GM12878 (cell line): ENCODE measurements around the gene PSENEN. TPM values are rescaled to one million over a fixed set of nuclear protein-coding genes. Genes with fewer than 3 reads are reported as not detected.

Experiments used
- ATAC-seq: fragments of 200-7000 bp; cut with Tn5 transposase; 3 replicates; pipeline ENCODE4 v1.9.1; 2020; ENCODE audit warnings: mild to moderate bottlenecking, moderate library complexity
- BruUV-seq: library from RNA; stranded (reverse); fragments of 400-500 nt; replicated peaks from 2 replicates; lab custom pipeline; 2021; lab: Mats Ljungman, UMichigan
- CTCF ChIA-PET: fragments of 300-600 bp; sonication (Branson Sonifier 250); formaldehyde crosslinking; extraction: SDS; loops from one replicate; lab custom pipeline; 2021; ENCODE audit warnings: inconsistent platforms; lab: Yijun Ruan, JAX
- POLR2A ChIA-PET: fragments of 350-600 bp; formaldehyde crosslinking; extraction: SDS; loops from one replicate; lab custom pipeline; 2021; ENCODE audit warnings: inconsistent platforms; lab: Charles Lee
- RAD21 ChIA-PET: fragments of 300-600 bp; sonication (Branson Sonifier 250); formaldehyde crosslinking; loops from one replicate; lab custom pipeline; 2023; ENCODE audit warnings: antibody characterized with exemption; ENCODE audit not compliant: unreplicated experiment; lab: Charles Lee
- SMC1A ChIA-PET: fragments of 300-600 bp; sonication (Branson Sonifier 250); formaldehyde crosslinking; loops from one replicate; lab custom pipeline; 2023; ENCODE audit not compliant: unreplicated experiment, uncharacterized antibody; lab: Charles Lee
- DNase-seq: peaks from one replicate; pipeline ENCODE4 v3.0.0-alpha.2; 2011; ENCODE audit warnings: low read depth, low spot score
- FAIRE-seq: peaks from 3 replicates; lab custom pipeline; 2011; peaks lifted over from hg19 to GRCh38; lab: Jason Lieb, UNC
- H2AFZ ChIP-seq: 2 replicates; pipeline ENCODE4 v1.6.0; 2011; ENCODE audit warnings: low read depth, low read length, control low read depth; ENCODE audit not compliant: control insufficient read depth
- H3K27ac ChIP-seq: 2 replicates; pipeline ENCODE4 v1.5.1; 2011; ENCODE audit warnings: control low read depth; ENCODE audit not compliant: control insufficient read depth, insufficient read depth
- H3K27me3 ChIP-seq, 2 experiments: replicated peaks in 1 of 2; 2 replicates each; pipeline versions ENCODE4 v1.6.0 to v1.6.1; 2011; ENCODE audit warnings: low read length in 1 of 2; ENCODE audit not compliant: control insufficient read depth in 2 of 2, insufficient read depth in 2 of 2
- H3K36me3 ChIP-seq, 2 experiments: 2 replicates each; pipeline ENCODE4 v1.5.1; 2011; ENCODE audit warnings: low read length in 1 of 2; ENCODE audit not compliant: control insufficient read depth in 2 of 2, insufficient read depth in 2 of 2
- H3K4me1 ChIP-seq: 2 replicates; pipeline ENCODE4 v1.6.1; 2011; ENCODE audit warnings: mild to moderate bottlenecking, low read length, moderate library complexity, mixed read lengths; ENCODE audit not compliant: control insufficient read depth, insufficient read depth
- H3K4me2 ChIP-seq: 2 replicates; pipeline ENCODE4 v1.6.0; 2011; ENCODE audit warnings: control low read depth; ENCODE audit not compliant: control insufficient read depth, insufficient read depth
- H3K4me3 ChIP-seq: fragments of 200-600 bp; sonication (generic); 2 replicates; pipeline ENCODE4 v1.5.1; 2016
- H3K79me2 ChIP-seq: 2 replicates; pipeline ENCODE4 v1.6.0; 2011; ENCODE audit warnings: low read length; ENCODE audit not compliant: control insufficient read depth, insufficient read depth
- H3K9ac ChIP-seq: 2 replicates; pipeline ENCODE4 v1.8.0; 2011; ENCODE audit warnings: low read length, control low read depth, mixed read lengths; ENCODE audit not compliant: control insufficient read depth, insufficient read depth
- H3K9me3 ChIP-seq: replicated peaks from 3 replicates; pipeline ENCODE4 v1.5.1; 2011; ENCODE audit warnings: mild to moderate bottlenecking, low read length; ENCODE audit not compliant: control insufficient read depth, insufficient read depth
- H4K20me1 ChIP-seq: 2 replicates; pipeline ENCODE4 v1.6.0; 2011; ENCODE audit not compliant: control insufficient read depth, insufficient read depth
- ASH2L ChIP-seq: fragments of 300-600, 200-600 bp; sonication (generic); IDR thresholded peaks from 2 replicates; pipeline ENCODE4 v1.6.1; 2017; ENCODE audit warnings: low read depth, mild to moderate bottlenecking, borderline replicate concordance
- ATF7 ChIP-seq: fragments of 450-650 bp; IDR thresholded peaks from 2 replicates; pipeline ENCODE4 v1.6.1; 2016; ENCODE audit warnings: low read depth, mild to moderate bottlenecking
- BCL11A ChIP-seq: IDR thresholded peaks from 2 replicates; pipeline ENCODE4 v1.6.1; 2011; ENCODE audit warnings: low read depth, low read length
- BHLHE40 ChIP-seq, 2 experiments: fragments of 450-650 bp in 1 of 2; IDR thresholded peaks; 2 replicates each; pipeline ENCODE4 v1.6.1; 2011 to 2017; ENCODE audit warnings: low read depth in 2 of 2, borderline replicate concordance in 1 of 2, improper control_type of control experiment in 1 of 2, low read length in 1 of 2, mild to moderate bottlenecking in 1 of 2
- NR2C2 ChIP-seq: IDR thresholded peaks from 2 replicates; pipeline ENCODE4 v1.6.1; 2011; ENCODE audit warnings: borderline replicate concordance, low read depth; ENCODE audit not compliant: control insufficient read depth, insufficient read length
- POU2F2 ChIP-seq: IDR thresholded peaks from 3 replicates; pipeline ENCODE4 v1.6.1; 2011; ENCODE audit warnings: low read depth, mild to moderate bottlenecking, low read length, borderline replicate concordance
- RELA ChIP-seq: fragments of 450-650 bp; IDR thresholded peaks from 2 replicates; pipeline ENCODE4 v1.8.0; 2014; ENCODE audit warnings: borderline replicate concordance; ENCODE audit not compliant: partially characterized antibody
- SKIL ChIP-seq: fragments of 450-650 bp; IDR thresholded peaks from 2 replicates; pipeline ENCODE4 v1.6.1; 2017; ENCODE audit warnings: mild to moderate bottlenecking, low read depth, inconsistent platforms; ENCODE audit not compliant: poor library complexity, severe bottlenecking
- SMAD5 ChIP-seq: IDR thresholded peaks from 2 replicates; pipeline ENCODE4 v1.6.1; 2016; ENCODE audit warnings: antibody characterized with exemption, low read depth
- STAT1 ChIP-seq: fragments of 450-650 bp; conservative IDR thresholded peaks from 2 replicates; pipeline ENCODE4 v1.6.1; 2014; ENCODE audit warnings: antibody characterized with exemption, mild to moderate bottlenecking
- WGBS: methylation state at CpG from one replicate; pipeline ENCODE4 v1.1.6; 2016; ENCODE audit warnings: low lambda C conversion rate; ENCODE audit not compliant: insufficient replicate concordance, insufficient coverage; ENCODE audit errors: missing lambda C conversion rate; 5-methylcytosine and 5-hydroxymethylcytosine counted together
- in situ Hi-C: fragments of 300-500 bp; cut with MboI; formaldehyde crosslinking; loops from 9 replicates; pipeline ENCODE4 v1.14.3; 2018; ENCODE audit warnings: mixed read lengths
- intact Hi-C: fragments of 100-400 bp; cut with micrococcal nuclease; formaldehyde crosslinking; loops from one replicate; pipeline ENCODE4 v1.14.2; 2022; ENCODE audit not compliant: unreplicated experiment
- polyA plus RNA-seq, 11 experiments: library from polyadenylated mRNA; depleted of rRNA in 4 of 11; unstranded in 6 of 11; stranded (reverse) in 5 of 11; fragments of >200 nt; fragmentation: Nextera tagmentation in 4 of 11; fragmentation: Illumina TruSeq in 1 of 11; extraction: Ambion mirVana in 4 of 11; extraction: Trizol in 1 of 11; gene quantifications; 1 replicate in 1 of 11; 2 replicates in 10 of 11; pipeline versions ENCODE4 v1.2.1 to v1.2.3, GENCODE V29; 2011 to 2016; ENCODE audit warnings: inconsistent platforms in 2 of 11, missing spikeins in 2 of 11, low read depth in 1 of 11
- total RNA-seq, 4 experiments: library from RNA; depleted of rRNA in 3 of 4; stranded (reverse); fragments of >200 nt in 3 of 4; fragmentation: Illumina TruSeq in 1 of 4; extraction: Trizol in 1 of 4; gene quantifications; 2 replicates each; pipeline versions ENCODE4 v1.2.1 to v1.2.3, GENCODE V29; 2013 to 2021
- TF ChIP-seq, protein P1 (sequence below): fragments of 450-650 bp; IDR thresholded peaks from 2 replicates; pipeline ENCODE4 v1.6.1; 2017; ENCODE audit warnings: mild to moderate bottlenecking, moderate library complexity

PSENEN gene
- total and polyA plus RNA-seq, 10 of the 15 experiments (the other 5 are each of a cell fraction or from before 2014, with no cell fraction given), result 14.4 to 178 (median 43.5) TPM

- in situ Hi-C loops (no loop called here), intact Hi-C loops (loop anchor here (1.0 to 5.0 kb wide), 2 partner anchors 9 to 191 kb away; partner anchors contain the start of genes HCST and NFKBID)
- WGBS, result 2% methylated on average over 13 of the region's 13 CpGs
- SMC1A ChIA-PET, result interaction anchor here (0.6 to 6.3 kb wide), 3 partner anchors 13 to 219 kb away, joined by 3 to 375 read pairs (median 4); partner anchors contain the start of gene ZBTB32
- no peaks in the 10 kb centered on the region for H4K20me1 ChIP-seq
- peak; percentile 91 for FAIRE-seq
- no peaks in the 10 kb centered on the region for H3K27me3 ChIP-seq
- H3K79me2 ChIP-seq, result peaks cover 39% of the 10 kb centered on the region
- H2AFZ ChIP-seq, result peak overlapping the region; percentile 34
- H3K36me3 ChIP-seq, result no peaks in the 10 kb centered on the region; a peak in 1 of 4 replicates
- peak overlapping the region; percentile 81 for H3K9ac ChIP-seq
- CTCF ChIA-PET, result interaction anchor here (0.7 to 7.3 kb wide), 3 partner anchors 9 to 30 kb away, joined by 3 to 271 read pairs (median 77); no protein-coding TSS in a partner anchor
- peak overlapping the region; percentile 96 for H3K4me2 ChIP-seq
- POLR2A ChIA-PET, result interaction anchor here (0.8 to 12.1 kb wide), 9 partner anchors 12 to 429 kb away, joined by 3 to 516 read pairs (median 5); partner anchors contain the start of genes CAPNS1, IGFLR1, LIN37 and PSENEN
- peaks cover 43% of the 10 kb centered on the region for H3K4me1 ChIP-seq
- no TSS peak for BruUV-seq
- peak; percentile 94 for DNase-seq
- H3K27ac ChIP-seq, result peak overlapping the region; percentile 95
- ATAC-seq, result peak; percentile 56
- H3K9me3 ChIP-seq, result no peaks in the 10 kb centered on the region
- H3K4me3 ChIP-seq, result peak overlapping the region; percentile 43
- RAD21 ChIA-PET, result interaction anchor here (0.7 to 6.3 kb wide), 7 partner anchors 12 to 220 kb away, joined by 3 to 430 read pairs (median 4); partner anchors contain the start of genes LIN37 and ZBTB32
- TF ChIP-seq SMAD5, result peak; percentile 62; the same call in 1 of the 2 replicates
- peak; percentile 72 for TF ChIP-seq SKIL
- peak; percentile 84; the same call in 1 of the 2 replicates for TF ChIP-seq ASH2L
- TF ChIP-seq BCL11A, result peak; percentile 51; the same call in 1 of the 2 replicates
- TF ChIP-seq BHLHE40 (IDR thresholded peaks at IDR 0.05; ENCODE audit: borderline replicate concordance in 1 of 2, low read depth in 2 of 2, low read length in 1 of 2), result peak; percentile 59 to 74
- no peak for TF ChIP-seq NR2C2
- peak; percentile 99 for TF ChIP-seq POU2F2
- peak; percentile 88 for TF ChIP-seq RELA
- TF ChIP-seq, protein P1, sequence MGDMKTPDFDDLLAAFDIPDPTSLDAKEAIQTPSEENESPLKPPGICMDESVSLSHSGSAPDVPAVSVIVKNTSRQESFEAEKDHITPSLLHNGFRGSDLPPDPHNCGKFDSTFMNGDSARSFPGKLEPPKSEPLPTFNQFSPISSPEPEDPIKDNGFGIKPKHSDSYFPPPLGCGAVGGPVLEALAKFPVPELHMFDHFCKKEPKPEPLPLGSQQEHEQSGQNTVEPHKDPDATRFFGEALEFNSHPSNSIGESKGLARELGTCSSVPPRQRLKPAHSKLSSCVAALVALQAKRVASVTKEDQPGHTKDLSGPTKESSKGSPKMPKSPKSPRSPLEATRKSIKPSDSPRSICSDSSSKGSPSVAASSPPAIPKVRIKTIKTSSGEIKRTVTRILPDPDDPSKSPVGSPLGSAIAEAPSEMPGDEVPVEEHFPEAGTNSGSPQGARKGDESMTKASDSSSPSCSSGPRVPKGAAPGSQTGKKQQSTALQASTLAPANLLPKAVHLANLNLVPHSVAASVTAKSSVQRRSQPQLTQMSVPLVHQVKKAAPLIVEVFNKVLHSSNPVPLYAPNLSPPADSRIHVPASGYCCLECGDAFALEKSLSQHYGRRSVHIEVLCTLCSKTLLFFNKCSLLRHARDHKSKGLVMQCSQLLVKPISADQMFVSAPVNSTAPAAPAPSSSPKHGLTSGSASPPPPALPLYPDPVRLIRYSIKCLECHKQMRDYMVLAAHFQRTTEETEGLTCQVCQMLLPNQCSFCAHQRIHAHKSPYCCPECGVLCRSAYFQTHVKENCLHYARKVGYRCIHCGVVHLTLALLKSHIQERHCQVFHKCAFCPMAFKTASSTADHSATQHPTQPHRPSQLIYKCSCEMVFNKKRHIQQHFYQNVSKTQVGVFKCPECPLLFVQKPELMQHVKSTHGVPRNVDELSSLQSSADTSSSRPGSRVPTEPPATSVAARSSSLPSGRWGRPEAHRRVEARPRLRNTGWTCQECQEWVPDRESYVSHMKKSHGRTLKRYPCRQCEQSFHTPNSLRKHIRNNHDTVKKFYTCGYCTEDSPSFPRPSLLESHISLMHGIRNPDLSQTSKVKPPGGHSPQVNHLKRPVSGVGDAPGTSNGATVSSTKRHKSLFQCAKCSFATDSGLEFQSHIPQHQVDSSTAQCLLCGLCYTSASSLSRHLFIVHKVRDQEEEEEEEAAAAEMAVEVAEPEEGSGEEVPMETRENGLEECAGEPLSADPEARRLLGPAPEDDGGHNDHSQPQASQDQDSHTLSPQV, result no peak; the same call in 1 of the 2 replicates
- peak; percentile 68 for TF ChIP-seq ATF7
- TF ChIP-seq STAT1, result no peak
Measured at GRCh38 chr19:35710784-35711723, 34.4 kb upstream of the PSENEN start.
